HG03342 (cell line): ENCODE measurements around the gene AP2M1.

ENCODE experiments used
- ATAC-seq: cut with Tn5 transposase; IDR thresholded peaks from one replicate; pipeline ENCODE4 v1.9.1; 2021; ENCODE audit warnings: mild to moderate bottlenecking, moderate library complexity; ENCODE audit not compliant: unreplicated experiment

AP2M1 gene

GRCh38 chr3:184178521-184179138 lies 4.0 kb downstream of the AP2M1 start:
- no peak for ATAC-seq

DNA sequence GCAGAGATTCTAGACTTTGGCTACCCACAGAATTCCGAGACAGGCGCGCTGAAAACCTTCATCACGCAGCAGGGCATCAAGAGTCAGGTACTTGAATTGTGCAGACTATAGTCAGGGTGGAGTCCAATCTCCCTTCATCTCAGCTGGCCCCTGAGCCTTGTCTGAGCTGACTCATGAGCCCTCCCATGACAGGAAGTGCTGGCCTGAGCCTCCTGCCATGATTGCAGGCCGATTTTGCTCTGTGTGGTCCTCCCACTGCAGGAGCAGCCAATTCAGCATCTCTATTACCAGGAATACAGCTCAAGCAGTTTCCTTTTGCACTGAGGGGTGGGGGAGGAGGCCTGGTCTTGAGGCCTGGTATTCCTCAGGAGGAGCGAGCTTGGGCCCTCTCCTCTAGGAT lies 5.5 kb downstream of the AP2M1 start:
- no peak for ATAC-seq

DNA sequence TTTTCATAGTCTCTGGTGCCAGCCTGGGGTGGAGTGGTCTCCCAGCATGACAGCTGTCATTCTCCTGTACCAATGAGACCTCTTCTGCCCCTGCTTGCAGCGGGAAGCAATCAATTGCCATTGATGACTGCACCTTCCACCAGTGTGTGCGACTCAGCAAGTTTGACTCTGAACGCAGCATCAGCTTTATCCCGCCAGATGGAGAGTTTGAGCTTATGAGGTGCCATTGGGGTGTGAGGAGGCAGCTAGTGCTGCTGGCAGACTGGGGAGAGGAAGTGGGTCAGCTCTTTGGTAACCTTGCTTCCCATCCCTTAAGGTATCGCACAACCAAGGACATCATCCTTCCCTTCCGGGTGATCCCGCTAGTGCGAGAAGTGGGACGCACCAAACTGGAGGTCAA lies 6.9 kb downstream of the AP2M1 start:
- no peak for ATAC-seq

- ATAC-seq = no peak
Measured at GRCh38 chr3:184183679-184184078, 9.0 kb downstream of the AP2M1 start.

- ATAC-seq = no peak
Measured at GRCh38 chr3:184184546-184185230, 10.0 kb downstream of the AP2M1 start.

DNA sequence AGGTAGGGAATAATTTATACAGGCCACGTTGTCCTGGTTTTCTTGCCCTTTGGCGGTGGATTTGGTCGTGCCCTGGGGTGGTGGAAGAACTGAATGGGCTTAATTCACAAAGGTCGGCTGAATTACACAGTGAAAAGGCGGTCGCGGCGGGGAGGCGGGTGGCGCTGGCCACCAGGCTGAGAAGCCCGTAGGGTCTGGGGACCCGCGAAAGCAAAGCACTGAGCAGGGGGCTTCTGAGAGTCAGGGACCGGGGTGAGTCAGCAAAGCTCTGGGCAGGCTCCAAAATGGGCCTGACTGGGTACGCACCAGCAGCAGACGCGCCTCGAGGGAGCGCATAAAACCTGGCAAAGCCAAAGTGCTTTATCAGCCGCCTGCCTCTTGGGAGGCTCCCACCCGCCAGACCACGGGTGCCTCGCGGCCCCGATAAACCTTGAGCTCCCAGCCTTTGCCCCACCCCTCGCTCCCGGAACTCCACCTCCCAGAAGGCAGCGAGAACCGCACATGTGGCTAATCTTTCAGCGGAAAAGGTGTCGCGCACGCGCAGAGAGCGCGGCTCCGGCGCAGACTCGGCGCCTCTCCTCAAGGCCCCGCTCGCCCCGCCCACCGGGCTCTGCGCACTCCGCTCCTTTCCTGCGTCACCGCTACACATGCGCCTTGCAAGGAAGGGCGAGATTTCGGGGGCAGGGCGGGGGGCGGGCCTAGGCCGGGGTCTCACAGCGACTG lies 11.0 kb downstream of the AP2M1 start:
- peak; percentile 90 for ATAC-seq

DNA sequence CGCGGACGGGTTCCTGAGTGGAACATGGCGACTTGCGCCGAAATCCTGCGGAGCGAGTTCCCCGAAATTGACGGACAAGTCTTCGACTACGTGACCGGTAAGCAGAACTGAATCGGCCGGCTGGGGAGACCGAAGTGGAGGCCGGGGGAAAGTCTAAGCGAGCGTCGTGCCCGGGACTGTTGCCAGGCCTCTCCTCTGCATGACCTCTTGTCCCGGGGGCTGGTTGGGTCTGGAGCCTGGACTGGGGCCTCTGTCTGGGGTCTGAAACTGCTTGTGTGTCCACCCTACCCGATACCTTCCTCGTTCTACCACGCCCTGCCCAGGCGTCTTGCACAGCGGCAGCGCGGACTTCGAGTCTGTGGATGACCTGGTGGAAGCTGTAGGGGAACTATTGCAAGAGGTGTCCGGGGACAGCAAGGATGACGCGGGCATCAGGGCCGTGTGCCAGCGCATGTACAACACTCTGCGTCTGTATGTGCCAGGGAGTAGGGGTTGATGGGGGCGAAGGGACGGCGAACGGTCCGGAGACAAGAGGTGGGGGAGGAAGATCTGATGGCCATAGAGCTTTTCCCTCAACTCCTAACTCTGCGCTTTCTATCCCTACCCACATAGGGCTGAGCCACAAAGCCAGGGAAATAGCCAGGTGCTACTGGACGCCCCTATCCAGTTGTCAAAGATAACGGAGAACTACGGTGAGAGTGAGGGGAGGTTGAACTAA lies 11.7 kb downstream of the AP2M1 start, which contains the start of gene ABCF3:
Gene ABCF3, plus strand, starts transcription at position 16 of the 718 bp plus-strand sequence. Its CDS starts 9 bp downstream, at position 25.
- peak; percentile 32 for ATAC-seq

DNA sequence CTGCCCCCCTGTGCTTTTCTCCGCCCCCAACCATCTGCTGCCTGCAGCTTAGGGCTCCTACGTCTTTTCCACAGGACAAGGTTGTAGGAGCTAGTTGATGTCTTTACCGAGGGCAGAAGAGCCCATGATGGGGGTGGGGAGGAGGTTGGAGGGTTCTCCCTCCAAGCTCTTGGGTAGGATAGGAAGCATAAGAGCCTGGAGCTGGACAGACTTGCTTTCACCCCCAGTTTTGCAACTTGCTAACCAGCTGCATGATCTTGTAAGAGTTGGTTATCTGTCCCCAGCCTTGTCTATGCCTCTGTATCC lies 12.2 kb downstream of the AP2M1 start:
- ATAC-seq = no peak

DNA sequence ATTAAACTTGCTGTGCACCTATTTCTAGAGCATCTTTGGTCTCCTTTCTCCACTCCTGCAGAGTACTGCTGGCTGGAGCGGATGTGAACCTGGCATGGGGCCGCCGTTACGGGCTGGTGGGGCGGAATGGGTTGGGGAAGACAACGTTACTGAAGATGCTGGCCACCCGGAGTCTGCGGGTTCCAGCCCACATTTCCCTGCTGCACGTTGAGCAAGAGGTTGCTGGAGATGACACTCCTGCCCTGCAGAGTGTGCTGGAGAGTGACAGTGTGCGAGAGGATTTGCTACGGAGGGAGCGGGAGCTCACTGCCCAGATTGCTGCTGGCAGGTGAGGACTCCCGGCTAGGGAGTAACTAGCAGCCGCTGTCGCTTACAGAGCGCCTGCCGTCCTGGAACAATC lies 13.4 kb downstream of the AP2M1 start:
- no peak for ATAC-seq

- no peak for ATAC-seq
Measured at GRCh38 chr3:184189421-184189820, 14.8 kb downstream of the AP2M1 start.

DNA sequence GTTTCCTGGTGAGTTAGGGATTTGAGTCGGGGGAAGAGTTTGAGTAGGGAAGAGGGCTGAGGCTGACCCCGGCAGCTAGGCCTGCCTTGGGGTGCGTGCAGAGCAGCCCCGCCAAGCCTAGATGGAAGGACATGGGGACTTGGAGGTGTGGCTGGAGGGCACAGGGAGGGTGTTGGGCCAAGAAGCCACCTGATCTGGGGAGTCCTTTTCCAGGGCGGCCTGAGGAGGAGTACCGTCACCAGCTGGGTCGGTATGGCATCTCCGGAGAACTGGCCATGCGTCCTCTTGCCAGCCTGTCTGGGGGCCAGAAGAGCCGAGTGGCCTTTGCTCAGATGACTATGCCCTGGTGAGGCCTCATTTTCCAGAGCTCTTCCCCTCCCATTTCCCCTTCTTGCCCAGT lies 18.2 kb downstream of the AP2M1 start:
- ATAC-seq = no peak

DNA sequence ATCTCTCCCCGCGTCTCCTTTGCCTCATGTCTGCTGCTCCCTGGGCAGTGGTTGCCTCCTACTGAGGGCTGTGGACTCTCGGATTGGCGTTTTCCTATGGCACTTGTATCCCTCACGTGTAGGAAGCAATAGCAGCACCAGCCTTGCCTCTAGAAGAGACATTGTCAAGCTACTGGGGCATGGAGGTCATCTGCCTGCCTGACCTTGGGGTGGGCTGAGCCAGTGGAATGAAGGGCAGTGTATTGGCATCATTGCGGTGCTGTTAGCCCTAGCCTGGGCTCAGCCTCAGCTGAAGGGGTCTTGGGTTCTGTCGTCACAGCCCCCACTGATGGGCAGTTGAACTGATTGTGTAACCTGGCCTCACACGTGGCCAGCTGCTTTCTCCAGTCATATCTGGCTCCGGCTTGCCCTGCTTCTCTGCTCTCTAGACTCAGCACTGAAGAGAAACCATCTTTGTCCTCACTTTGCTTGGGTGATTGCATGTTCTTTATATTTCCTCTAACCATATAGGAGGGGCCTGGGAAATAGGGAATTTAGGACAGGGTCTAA lies 19.4 kb downstream of the AP2M1 start:
- no peak for ATAC-seq

- no peak for ATAC-seq
Measured at GRCh38 chr3:184196536-184196935, 21.9 kb downstream of the AP2M1 start.

- ATAC-seq = no peak
Measured at GRCh38 chr3:184198509-184198908, 23.9 kb downstream of the AP2M1 start.

- no peak for ATAC-seq
Measured at GRCh38 chr3:184200825-184201224, 26.2 kb downstream of the AP2M1 start.

- ATAC-seq = no peak
Measured at GRCh38 chr3:184203526-184203925, 28.9 kb downstream of the AP2M1 start.

GRCh38 chr3:184209146-184209923 lies 34.7 kb downstream of the AP2M1 start:
- no peak for ATAC-seq

DNA sequence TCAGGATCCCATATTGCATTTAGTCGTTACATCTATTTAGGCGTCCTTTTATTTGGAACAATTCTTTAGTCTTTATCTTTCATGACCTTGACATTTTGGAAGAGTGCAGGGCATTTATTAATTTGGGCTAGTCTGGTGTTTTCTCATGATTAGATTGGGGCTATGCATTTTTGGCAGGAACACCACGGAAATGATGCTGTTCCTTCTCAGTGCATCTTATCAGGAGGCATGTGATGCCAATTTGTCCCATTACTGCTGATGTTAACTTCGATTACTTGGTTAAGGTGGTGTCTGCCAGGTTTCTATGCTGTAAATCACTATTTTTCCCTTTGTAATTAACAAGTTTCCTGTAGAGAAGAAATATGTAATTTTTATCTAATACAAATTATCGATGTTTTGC lies 36.6 kb downstream of the AP2M1 start:
- no peak for ATAC-seq

DNA sequence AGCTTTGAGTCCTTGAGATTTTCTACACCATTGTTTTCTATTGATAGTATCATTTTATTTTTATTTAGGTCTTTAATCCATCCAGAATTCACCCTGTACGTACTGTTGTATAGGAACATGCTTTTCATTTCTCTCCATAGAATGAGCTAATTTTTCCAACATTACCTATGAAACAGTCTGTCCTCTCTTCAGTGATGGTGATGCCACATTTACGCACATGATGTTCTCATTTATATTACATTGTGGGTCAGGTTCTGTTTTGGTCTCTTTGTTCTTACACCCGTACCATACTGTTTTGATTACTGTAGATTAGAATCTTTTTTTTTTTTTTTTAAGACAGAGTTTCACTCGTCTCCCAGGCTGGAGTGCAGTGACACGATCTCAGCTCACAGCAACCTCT lies 37.1 kb downstream of the AP2M1 start:
- ATAC-seq = no peak

DNA sequence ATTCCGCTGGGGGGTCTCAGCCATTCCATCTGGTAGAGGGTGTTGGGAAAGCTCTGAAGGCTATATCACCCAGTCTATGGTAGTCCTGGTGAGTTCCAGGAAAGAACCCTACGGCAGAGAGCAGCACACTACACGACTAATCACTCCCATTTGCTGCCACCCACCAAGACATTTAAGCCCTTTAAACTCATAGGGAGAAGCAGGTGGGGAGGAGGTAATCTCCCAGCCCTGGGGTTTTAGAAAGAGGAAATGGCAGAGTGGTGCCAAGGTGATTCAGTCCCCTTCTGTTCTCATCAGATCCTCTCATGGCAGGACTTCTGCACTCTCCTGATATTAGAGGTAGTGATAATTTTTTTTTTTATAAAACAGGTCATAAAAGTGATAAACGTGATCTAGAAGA lies 44.2 kb downstream of the AP2M1 start:
- no peak for ATAC-seq

DNA sequence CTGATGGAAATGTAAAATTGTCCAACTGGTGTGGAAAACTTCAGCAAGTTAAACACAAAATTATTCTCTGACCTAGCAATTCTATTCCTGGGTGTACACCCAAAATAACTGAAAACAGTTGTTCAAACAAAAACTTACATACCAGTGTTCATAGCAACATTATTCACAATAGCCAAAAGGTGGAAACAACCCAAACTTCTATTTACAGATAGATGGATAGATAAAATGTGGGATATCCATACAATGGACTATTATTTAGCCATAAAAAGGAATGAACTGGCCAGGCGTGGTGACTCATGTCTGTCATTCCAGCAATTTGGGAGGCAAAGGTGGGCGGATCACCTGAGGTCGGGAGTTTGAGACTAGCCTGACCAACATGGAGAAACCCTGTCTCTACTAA lies 47.9 kb downstream of the AP2M1 start:
- ATAC-seq = no peak
